Spinal cord (tissue), 10 donors: Measurements from ENCODE around the gene DMD. TPM values are rescaled to one million over a fixed set of nuclear protein-coding genes. Genes with fewer than 3 reads are reported as not detected.

ENCODE experiments used
- DNase-seq, 6 donors: peaks; one replicate each; pipeline versions ENCODE4 v3.0.0 to v3.0.0-alpha.2; 2013 to 2015; ENCODE audit warnings: low spot score in 6 of 6, low read depth in 4 of 6
- H3K27ac ChIP-seq: one replicate; pipeline ENCODE4 v1.5.1; 2013; ENCODE audit warnings: low read depth, low read length, control low read depth
- H3K27me3 ChIP-seq: one replicate; pipeline ENCODE4 v1.6.1; 2013; ENCODE audit warnings: low read length; ENCODE audit not compliant: control insufficient read depth, insufficient read depth
- H3K36me3 ChIP-seq: one replicate; pipeline ENCODE4 v1.6.1; 2013; ENCODE audit warnings: low read length; ENCODE audit not compliant: control insufficient read depth, insufficient read depth
- H3K4me1 ChIP-seq: one replicate; pipeline ENCODE4 v1.6.1; 2013; ENCODE audit warnings: low read length; ENCODE audit not compliant: control insufficient read depth, insufficient read depth
- H3K4me3 ChIP-seq: one replicate; pipeline ENCODE4 v1.5.1; 2013; ENCODE audit warnings: low read depth, low read length, control low read depth
- H3K9me3 ChIP-seq: one replicate; pipeline ENCODE4 v1.6.1; 2013; ENCODE audit warnings: low read length; ENCODE audit not compliant: control insufficient read depth, insufficient read depth
- WGBS: methylation state at CpG from one replicate; pipeline ENCODE4 v1.1.5; 2013; ENCODE audit warnings: missing lambda C conversion rate; ENCODE audit not compliant: insufficient coverage; 5-methylcytosine and 5-hydroxymethylcytosine counted together
- polyA plus RNA-seq, 2 donors: library from polyadenylated mRNA; unstranded; fragments of 120-200 nt; gene quantifications; one replicate each; pipeline ENCODE4 v1.2.1, GENCODE V29; 2013; ENCODE audit not compliant: insufficient read length in 2 of 2
- total RNA-seq, 2 donors: library from RNA; depleted of rRNA in 1 of 2; stranded (reverse); fragments of 120-200 nt in 1 of 2; fragments of >200 nt in 1 of 2; gene quantifications; one replicate each; pipeline versions ENCODE4 v1.2.3 to v1.2.4, GENCODE V29; 2013 to 2014
- donor health status: healthy.

Gene DMD
- total and polyA plus RNA-seq, 4 donors = 28.4 to 112 (median 41.9) TPM

- no CpG with 5 or more reads among the region's 3 CpGs for WGBS
- Histone ChIP-seq H3K27me3 (no peaks in the 10 kb centered on the region), H3K27ac (no peak overlapping the region), H3K4me3 (no peak overlapping the region), H3K4me1 (no peaks in the 10 kb centered on the region), H3K9me3 (no peaks in the 10 kb centered on the region), H3K36me3 (no peaks in the 10 kb centered on the region)
- no peak for DNase-seq
Observed at GRCh38 chrX:33014086-33014485, 197.3 kb downstream of the DMD start.

- Histone ChIP-seq H3K9me3 (no peaks in the 10 kb centered on the region), H3K36me3 (no peaks in the 10 kb centered on the region), H3K27ac (no peak overlapping the region), H3K4me3 (no peak overlapping the region), H3K27me3 (no peaks in the 10 kb centered on the region), H3K4me1 (no peaks in the 10 kb centered on the region)
- no peak for DNase-seq
Observed at GRCh38 chrX:33001107-33001506, 210.2 kb downstream of the DMD start.

GRCh38 chrX:32998776-32999175 lies 212.6 kb downstream of the DMD start:
- H3K36me3 ChIP-seq = no peaks in the 10 kb centered on the region
- DNase-seq = no peak
- no peak overlapping the region for H3K27ac ChIP-seq
- no peak overlapping the region for H3K4me3 ChIP-seq
- no peaks in the 10 kb centered on the region for H3K4me1 ChIP-seq
- no CpG with 5 or more reads among the region's 4 CpGs for WGBS
- no peaks in the 10 kb centered on the region for H3K27me3 ChIP-seq
- H3K9me3 ChIP-seq = no peaks in the 10 kb centered on the region

GRCh38 chrX:32995427-32995826 lies 215.9 kb downstream of the DMD start:
- Histone ChIP-seq H3K27ac (peak overlapping the region; percentile 33), H3K36me3 (no peaks in the 10 kb centered on the region), H3K4me3 (no peak overlapping the region), H3K9me3 (no peaks in the 10 kb centered on the region), H3K4me1 (no peaks in the 10 kb centered on the region), H3K27me3 (no peaks in the 10 kb centered on the region)
- peak in 1 of 6 donors; percentile 3 for DNase-seq
- WGBS = no CpG with 5 or more reads among the region's 3 CpGs

GRCh38 chrX:32987142-32987541 lies 224.2 kb downstream of the DMD start:
- no peaks in the 10 kb centered on the region for H3K9me3 ChIP-seq
- no peak overlapping the region for H3K4me3 ChIP-seq
- no peaks in the 10 kb centered on the region for H3K36me3 ChIP-seq
- DNase-seq = peak in 2 of 6 donors; percentile 23 to 75
- H3K4me1 ChIP-seq = no peaks in the 10 kb centered on the region
- no peaks in the 10 kb centered on the region for H3K27me3 ChIP-seq
- no peak overlapping the region for H3K27ac ChIP-seq
- WGBS = 26% methylated on average over 4 of the region's 4 CpGs

GRCh38 chrX:32985544-32985943 lies 225.8 kb downstream of the DMD start:
- Histone ChIP-seq H3K27me3 (no peaks in the 10 kb centered on the region), H3K36me3 (no peaks in the 10 kb centered on the region), H3K4me3 (no peak overlapping the region), H3K9me3 (no peaks in the 10 kb centered on the region), H3K27ac (no peak overlapping the region), H3K4me1 (no peaks in the 10 kb centered on the region)
- DNase-seq = peak in 2 of 6 donors; percentile 16 to 20
- no CpG with 5 or more reads among the region's 4 CpGs for WGBS

- H3K4me1 ChIP-seq = no peaks in the 10 kb centered on the region
- DNase-seq = peak in 1 of 6 donors; percentile 1
- 80% methylated on average over 1 of the region's 2 CpGs for WGBS
- no peak overlapping the region for H3K4me3 ChIP-seq
- H3K27me3 ChIP-seq = no peaks in the 10 kb centered on the region
- no peaks in the 10 kb centered on the region for H3K9me3 ChIP-seq
- no peak overlapping the region for H3K27ac ChIP-seq
- no peaks in the 10 kb centered on the region for H3K36me3 ChIP-seq
Observed at GRCh38 chrX:32966821-32967355, 244.5 kb downstream of the DMD start.

- Histone ChIP-seq H3K4me1 (no peaks in the 10 kb centered on the region), H3K4me3 (no peak overlapping the region), H3K36me3 (no peaks in the 10 kb centered on the region), H3K27ac (no peak overlapping the region), H3K9me3 (no peaks in the 10 kb centered on the region), H3K27me3 (no peaks in the 10 kb centered on the region)
- WGBS = 40% methylated on average over 3 of the region's 3 CpGs
- DNase-seq = no peak
Observed at GRCh38 chrX:32954125-32954524, 257.2 kb downstream of the DMD start.

GRCh38 chrX:32948130-32948529 lies 263.2 kb downstream of the DMD start:
- H3K27me3 ChIP-seq = no peaks in the 10 kb centered on the region
- H3K27ac ChIP-seq = no peak overlapping the region
- no peaks in the 10 kb centered on the region for H3K36me3 ChIP-seq
- no peaks in the 10 kb centered on the region for H3K4me1 ChIP-seq
- no peak for DNase-seq
- no peaks in the 10 kb centered on the region for H3K9me3 ChIP-seq
- H3K4me3 ChIP-seq = no peak overlapping the region
- 100% methylated on average over 1 of the region's 2 CpGs for WGBS

- WGBS = 57% methylated on average over 2 of the region's 3 CpGs
Observed at GRCh38 chrX:32937043-32937442, 274.3 kb downstream of the DMD start.

More at GRCh38 chrX:32937043-32937442, 274.3 kb downstream of the DMD start:
- Histone ChIP-seq H3K36me3 (no peaks in the 10 kb centered on the region), H3K27ac (no peak overlapping the region), H3K4me3 (no peak overlapping the region), H3K9me3 (no peaks in the 10 kb centered on the region), H3K27me3 (no peaks in the 10 kb centered on the region), H3K4me1 (no peaks in the 10 kb centered on the region)
- no peak for DNase-seq
